ENCODE results near the gene MAN1C1. TPM values are rescaled to one million over a fixed set of nuclear protein-coding genes. Genes with fewer than 3 reads are reported as not detected.

Gene MAN1C1
- total RNA-seq, 1 experiment from 2014 or later = 16.8 TPM

DNA sequence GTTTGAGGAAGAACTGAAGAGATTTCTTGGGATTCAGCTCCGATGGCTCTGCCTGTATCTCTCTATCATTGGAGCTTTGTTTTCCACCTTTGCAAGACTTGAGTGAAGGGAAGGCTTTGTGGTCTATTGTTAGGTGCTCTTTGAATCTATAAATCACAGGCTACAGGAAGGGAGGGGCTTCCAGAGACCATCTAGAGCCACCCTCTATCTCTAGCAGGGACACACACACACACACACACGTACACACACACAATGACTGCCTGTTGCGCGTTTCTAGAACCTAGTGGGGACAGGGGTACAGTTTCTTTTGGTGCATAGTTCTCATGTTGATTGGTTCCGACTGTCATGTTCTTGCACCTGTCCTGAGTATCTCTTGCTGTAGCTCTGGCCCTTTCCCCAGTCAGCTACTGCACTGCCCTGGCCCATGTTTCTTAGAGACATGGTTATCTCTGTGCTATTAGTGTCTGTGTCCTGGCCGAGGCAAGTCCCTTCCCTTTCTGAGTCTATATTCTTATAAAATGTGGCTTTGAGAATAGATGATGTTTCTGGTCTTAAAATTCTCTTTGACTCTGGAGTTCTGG is 60.7 kb downstream of the MAN1C1 start:
- CTCF ChIA-PET = interaction anchor here (1.2 to 2.0 kb wide), 5 partner anchors 15 to 133 kb away, joined by 3 to 8 read pairs (median 6); no protein-coding TSS in a partner anchor
- no peaks in the 10 kb centered on the region; the same call in 1 of the 2 replicates for H3K27me3 Mint-ChIP-seq (ENCODE audit: low read depth)
- TF ChIP-seq, protein P1, sequence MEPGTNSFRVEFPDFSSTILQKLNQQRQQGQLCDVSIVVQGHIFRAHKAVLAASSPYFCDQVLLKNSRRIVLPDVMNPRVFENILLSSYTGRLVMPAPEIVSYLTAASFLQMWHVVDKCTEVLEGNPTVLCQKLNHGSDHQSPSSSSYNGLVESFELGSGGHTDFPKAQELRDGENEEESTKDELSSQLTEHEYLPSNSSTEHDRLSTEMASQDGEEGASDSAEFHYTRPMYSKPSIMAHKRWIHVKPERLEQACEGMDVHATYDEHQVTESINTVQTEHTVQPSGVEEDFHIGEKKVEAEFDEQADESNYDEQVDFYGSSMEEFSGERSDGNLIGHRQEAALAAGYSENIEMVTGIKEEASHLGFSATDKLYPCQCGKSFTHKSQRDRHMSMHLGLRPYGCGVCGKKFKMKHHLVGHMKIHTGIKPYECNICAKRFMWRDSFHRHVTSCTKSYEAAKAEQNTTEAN (CRISPR knock-in tag; IDR thresholded peaks at IDR 0.05) = no peak
- TF ChIP-seq ELF4 (CRISPR knock-in tag; IDR thresholded peaks at IDR 0.05; ENCODE audit: low read depth) = no peak
- TF ChIP-seq NR3C1 (CRISPR knock-in tag; conservative IDR thresholded peaks at IDR 0.05; ENCODE audit: low read depth) = no peak
- TF ChIP-seq ZNF317 (CRISPR knock-in tag; IDR thresholded peaks at IDR 0.05; ENCODE audit: borderline replicate concordance, low read depth) = no peak
- no peak for TF ChIP-seq SOX15 (CRISPR knock-in tag; IDR thresholded peaks at IDR 0.05)
- TF ChIP-seq NR1H2 (CRISPR knock-in tag; IDR thresholded peaks at IDR 0.05) = no peak
- no peak for TF ChIP-seq TP53 (CRISPR knock-in tag; IDR thresholded peaks at IDR 0.05)
- TF ChIP-seq, protein P2, sequence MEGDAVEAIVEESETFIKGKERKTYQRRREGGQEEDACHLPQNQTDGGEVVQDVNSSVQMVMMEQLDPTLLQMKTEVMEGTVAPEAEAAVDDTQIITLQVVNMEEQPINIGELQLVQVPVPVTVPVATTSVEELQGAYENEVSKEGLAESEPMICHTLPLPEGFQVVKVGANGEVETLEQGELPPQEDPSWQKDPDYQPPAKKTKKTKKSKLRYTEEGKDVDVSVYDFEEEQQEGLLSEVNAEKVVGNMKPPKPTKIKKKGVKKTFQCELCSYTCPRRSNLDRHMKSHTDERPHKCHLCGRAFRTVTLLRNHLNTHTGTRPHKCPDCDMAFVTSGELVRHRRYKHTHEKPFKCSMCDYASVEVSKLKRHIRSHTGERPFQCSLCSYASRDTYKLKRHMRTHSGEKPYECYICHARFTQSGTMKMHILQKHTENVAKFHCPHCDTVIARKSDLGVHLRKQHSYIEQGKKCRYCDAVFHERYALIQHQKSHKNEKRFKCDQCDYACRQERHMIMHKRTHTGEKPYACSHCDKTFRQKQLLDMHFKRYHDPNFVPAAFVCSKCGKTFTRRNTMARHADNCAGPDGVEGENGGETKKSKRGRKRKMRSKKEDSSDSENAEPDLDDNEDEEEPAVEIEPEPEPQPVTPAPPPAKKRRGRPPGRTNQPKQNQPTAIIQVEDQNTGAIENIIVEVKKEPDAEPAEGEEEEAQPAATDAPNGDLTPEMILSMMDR (IDR thresholded peaks at IDR 0.05) = no peak
- no peak for TF ChIP-seq NFE2L1 (CRISPR knock-in tag; IDR thresholded peaks at IDR 0.05)
- TF ChIP-seq ZNF263 (CRISPR knock-in tag; IDR thresholded peaks at IDR 0.05; ENCODE audit: low read depth) = no peak

DNA sequence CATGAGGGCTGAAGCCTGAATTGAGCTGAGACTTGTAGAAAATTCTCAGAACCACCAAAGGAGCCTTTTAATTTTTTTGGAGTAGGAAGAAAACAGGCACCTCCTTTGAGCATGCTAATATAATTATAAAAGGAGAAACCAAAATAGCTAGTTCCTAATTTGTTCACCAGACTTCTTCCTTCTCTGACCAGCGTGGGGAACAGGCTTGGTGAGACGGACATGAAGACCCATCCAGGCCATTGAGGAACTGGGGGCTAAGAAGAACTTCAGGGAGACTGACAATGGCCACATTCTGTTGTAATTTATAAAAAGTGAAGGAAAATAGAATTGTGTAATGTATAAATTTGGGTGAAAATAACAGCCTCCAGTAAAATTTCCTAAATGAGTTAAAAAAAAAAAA is 62.6 kb downstream of the MAN1C1 start:
- Mint-ChIP-seq H3K27me3 (ENCODE audit: low read depth) (no peaks in the 10 kb centered on the region), H3K9me3 (no peaks in the 10 kb centered on the region), H3K27ac (no peak overlapping the region), H3K4me3 (no peak overlapping the region), H3K36me3 (no peaks in the 10 kb centered on the region), H3K4me1 (peaks cover 22% of the 10 kb centered on the region)
- POLR2A ChIA-PET = no interaction called here
- TF ChIP-seq, protein P3, sequence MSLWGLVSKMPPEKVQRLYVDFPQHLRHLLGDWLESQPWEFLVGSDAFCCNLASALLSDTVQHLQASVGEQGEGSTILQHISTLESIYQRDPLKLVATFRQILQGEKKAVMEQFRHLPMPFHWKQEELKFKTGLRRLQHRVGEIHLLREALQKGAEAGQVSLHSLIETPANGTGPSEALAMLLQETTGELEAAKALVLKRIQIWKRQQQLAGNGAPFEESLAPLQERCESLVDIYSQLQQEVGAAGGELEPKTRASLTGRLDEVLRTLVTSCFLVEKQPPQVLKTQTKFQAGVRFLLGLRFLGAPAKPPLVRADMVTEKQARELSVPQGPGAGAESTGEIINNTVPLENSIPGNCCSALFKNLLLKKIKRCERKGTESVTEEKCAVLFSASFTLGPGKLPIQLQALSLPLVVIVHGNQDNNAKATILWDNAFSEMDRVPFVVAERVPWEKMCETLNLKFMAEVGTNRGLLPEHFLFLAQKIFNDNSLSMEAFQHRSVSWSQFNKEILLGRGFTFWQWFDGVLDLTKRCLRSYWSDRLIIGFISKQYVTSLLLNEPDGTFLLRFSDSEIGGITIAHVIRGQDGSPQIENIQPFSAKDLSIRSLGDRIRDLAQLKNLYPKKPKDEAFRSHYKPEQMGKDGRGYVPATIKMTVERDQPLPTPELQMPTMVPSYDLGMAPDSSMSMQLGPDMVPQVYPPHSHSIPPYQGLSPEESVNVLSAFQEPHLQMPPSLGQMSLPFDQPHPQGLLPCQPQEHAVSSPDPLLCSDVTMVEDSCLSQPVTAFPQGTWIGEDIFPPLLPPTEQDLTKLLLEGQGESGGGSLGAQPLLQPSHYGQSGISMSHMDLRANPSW (CRISPR knock-in tag; conservative IDR thresholded peaks at IDR 0.05; ENCODE audit: low read depth) = no peak
- TF ChIP-seq ZBTB21 (CRISPR knock-in tag; IDR thresholded peaks at IDR 0.05; ENCODE audit: borderline replicate concordance) (no peak), TEAD4 (CRISPR knock-in tag; IDR thresholded peaks at IDR 0.05) (no peak)
- TF ChIP-seq, protein P4, sequence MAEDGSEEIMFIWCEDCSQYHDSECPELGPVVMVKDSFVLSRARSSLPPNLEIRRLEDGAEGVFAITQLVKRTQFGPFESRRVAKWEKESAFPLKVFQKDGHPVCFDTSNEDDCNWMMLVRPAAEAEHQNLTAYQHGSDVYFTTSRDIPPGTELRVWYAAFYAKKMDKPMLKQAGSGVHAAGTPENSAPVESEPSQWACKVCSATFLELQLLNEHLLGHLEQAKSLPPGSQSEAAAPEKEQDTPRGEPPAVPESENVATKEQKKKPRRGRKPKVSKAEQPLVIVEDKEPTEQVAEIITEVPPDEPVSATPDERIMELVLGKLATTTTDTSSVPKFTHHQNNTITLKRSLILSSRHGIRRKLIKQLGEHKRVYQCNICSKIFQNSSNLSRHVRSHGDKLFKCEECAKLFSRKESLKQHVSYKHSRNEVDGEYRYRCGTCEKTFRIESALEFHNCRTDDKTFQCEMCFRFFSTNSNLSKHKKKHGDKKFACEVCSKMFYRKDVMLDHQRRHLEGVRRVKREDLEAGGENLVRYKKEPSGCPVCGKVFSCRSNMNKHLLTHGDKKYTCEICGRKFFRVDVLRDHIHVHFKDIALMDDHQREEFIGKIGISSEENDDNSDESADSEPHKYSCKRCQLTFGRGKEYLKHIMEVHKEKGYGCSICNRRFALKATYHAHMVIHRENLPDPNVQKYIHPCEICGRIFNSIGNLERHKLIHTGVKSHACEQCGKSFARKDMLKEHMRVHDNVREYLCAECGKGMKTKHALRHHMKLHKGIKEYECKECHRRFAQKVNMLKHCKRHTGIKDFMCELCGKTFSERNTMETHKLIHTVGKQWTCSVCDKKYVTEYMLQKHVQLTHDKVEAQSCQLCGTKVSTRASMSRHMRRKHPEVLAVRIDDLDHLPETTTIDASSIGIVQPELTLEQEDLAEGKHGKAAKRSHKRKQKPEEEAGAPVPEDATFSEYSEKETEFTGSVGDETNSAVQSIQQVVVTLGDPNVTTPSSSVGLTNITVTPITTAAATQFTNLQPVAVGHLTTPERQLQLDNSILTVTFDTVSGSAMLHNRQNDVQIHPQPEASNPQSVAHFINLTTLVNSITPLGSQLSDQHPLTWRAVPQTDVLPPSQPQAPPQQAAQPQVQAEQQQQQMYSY (CRISPR knock-in tag; IDR thresholded peaks at IDR 0.05) = no peak
- DNase-seq (ENCODE audit: low spot score) (no peak), ATAC-seq (no peak)
- CTCF ChIA-PET = interaction anchor here (1.2 kb wide), 1 partner anchor 61 kb away, joined by 3 read pairs; no protein-coding TSS in a partner anchor

More for the DNA sequence above, 60.7 kb downstream of the MAN1C1 start:
- peaks cover 26% of the 10 kb centered on the region for H3K4me1 Mint-ChIP-seq
- no peak for ATAC-seq
- H3K27ac Mint-ChIP-seq = no peak overlapping the region
- POLR2A ChIA-PET = no interaction called here
- no peak overlapping the region for H3K4me3 Mint-ChIP-seq
- DNase-seq (ENCODE audit: low spot score) = no peak
- no peaks in the 10 kb centered on the region for H3K36me3 Mint-ChIP-seq
- peaks cover 3% of the 10 kb centered on the region for H3K9me3 Mint-ChIP-seq

Measured in WTC11 (cell line).